K562 (cell line): ENCODE results near the gene NDUFAF8. TPM values are rescaled to one million over a fixed set of nuclear protein-coding genes. Genes with fewer than 3 reads are reported as not detected.
A peak's percentile ranks its signal among the peaks of the same experiment; 100 is the strongest.

Experiments used
- DMBX1 ChIP-seq: fragments of 250-450 bp; sonication (Bioruptor Pico); IDR thresholded peaks from 2 replicates; pipeline ENCODE4 v1.8.0; 2022; ENCODE audit warnings: inconsistent platforms, mild to moderate bottlenecking, moderate library complexity, borderline replicate concordance
- ELF2 ChIP-seq: fragments of 250-450 bp; sonication (Bioruptor Pico); IDR thresholded peaks from 2 replicates; pipeline ENCODE4 v1.5.0; 2021; ENCODE audit warnings: mild to moderate bottlenecking
- ELF4 ChIP-seq: fragments of 450-650 bp; formaldehyde crosslinking; IDR thresholded peaks from 2 replicates; pipeline ENCODE4 v1.4.0; 2022; ENCODE audit warnings: missing genetic modification characterization
- KAT8 ChIP-seq: fragments of 450-650 bp; IDR thresholded peaks from 2 replicates; pipeline ENCODE4 v1.6.1; 2016; ENCODE audit warnings: low read depth, mild to moderate bottlenecking
- KLF13 ChIP-seq: fragments of 450-650 bp; IDR thresholded peaks from 2 replicates; pipeline ENCODE4 v1.6.1; 2016; ENCODE audit warnings: missing genetic modification characterization, low read depth, mild to moderate bottlenecking, missing compliant biosample characterization, moderate library complexity, borderline replicate concordance
- STAG1 ChIP-seq: sonication (generic); formaldehyde crosslinking; IDR thresholded peaks from 2 replicates; pipeline ENCODE4 v1.5.0; 2020; ENCODE audit warnings: missing genetic modification reagents, borderline replicate concordance
- STAT5A ChIP-seq: IDR thresholded peaks from 2 replicates; pipeline ENCODE4 v1.6.1; 2012; ENCODE audit warnings: low read length, inconsistent platforms, borderline replicate concordance
- XRCC5 ChIP-seq: fragments of 200-400 bp; formaldehyde crosslinking; IDR thresholded peaks from 2 replicates; pipeline ENCODE4 v1.6.1; 2017; ENCODE audit warnings: low read depth, mild to moderate bottlenecking, low read length
- ZC3H4 ChIP-seq: sonication (generic); formaldehyde crosslinking; IDR thresholded peaks from 2 replicates; pipeline ENCODE4 v1.9.0; 2021; ENCODE audit warnings: missing genetic modification reagents, borderline replicate concordance
- ZNF140 ChIP-seq: fragments of 250-450 bp; sonication (Bioruptor Pico); IDR thresholded peaks from 2 replicates; pipeline ENCODE4 v1.8.0; 2021; ENCODE audit warnings: moderate library complexity, mild to moderate bottlenecking, inconsistent platforms
- polyA plus RNA-seq, 8 experiments: library from polyadenylated mRNA; depleted of rRNA in 4 of 8; stranded (reverse) in 5 of 8; unstranded in 3 of 8; fragments of >200 nt; fragmentation: Nextera tagmentation in 2 of 8; fragmentation: Illumina TruSeq in 1 of 8; extraction: Ambion mirVana in 2 of 8; extraction: Trizol in 1 of 8; gene quantifications; 2 replicates each; pipeline versions ENCODE4 v1.2.1 to v1.2.3, GENCODE V29; 2011 to 2014; ENCODE audit warnings: inconsistent platforms in 1 of 8, missing spikeins in 1 of 8
- total RNA-seq, 7 experiments: library from RNA; depleted of rRNA in 6 of 7; stranded (reverse); fragments of >200 nt in 6 of 7; fragmentation: Illumina TruSeq in 2 of 7; extraction: Trizol in 2 of 7; gene quantifications; 2 replicates each; pipeline versions ENCODE4 v1.2.1 to v1.2.3, GENCODE V29; 2011 to 2021; ENCODE audit warnings: low replicate concordance in 1 of 7
- TF ChIP-seq, protein P1 (sequence below): fragments of 450-650 bp; IDR thresholded peaks from 2 replicates; pipeline ENCODE4 v1.6.1; 2017; ENCODE audit warnings: antibody characterized with exemption, mild to moderate bottlenecking
- TF ChIP-seq, protein P2 (sequence below): fragments of 200-800 bp; sonication (Bioruptor generic); IDR thresholded peaks from 2 replicates; pipeline ENCODE4 v1.6.1; 2017; ENCODE audit warnings: missing genetic modification characterization, missing compliant biosample characterization
- TF ChIP-seq, protein P3 (sequence below): sonication (generic); formaldehyde crosslinking; IDR thresholded peaks from 2 replicates; pipeline ENCODE4 v1.8.0; 2022; ENCODE audit warnings: missing genetic modification reagents, mild to moderate bottlenecking, moderate library complexity, borderline replicate concordance
- TF ChIP-seq, protein P4 (sequence below): sonication (generic); formaldehyde crosslinking; IDR thresholded peaks from 2 replicates; pipeline ENCODE4 v1.4.0; 2020; ENCODE audit warnings: mild to moderate bottlenecking, missing genetic modification reagents
- TF ChIP-seq, protein P5 (sequence below): fragments of 250-450 bp; sonication (Bioruptor Pico); IDR thresholded peaks from 2 replicates; pipeline ENCODE4 v1.6.1; 2021; ENCODE audit warnings: mild to moderate bottlenecking
- TF ChIP-seq, protein P6 (sequence below): IDR thresholded peaks from 3 replicates; pipeline ENCODE4 v1.6.1; 2011; ENCODE audit warnings: borderline replicate concordance, mild to moderate bottlenecking; ENCODE audit not compliant: insufficient read length, insufficient read depth

The NDUFAF8 gene
- total and polyA plus RNA-seq, 9 of the 15 experiments (the other 6 are each of a cell fraction or from before 2014, with no cell fraction given), result 13.5 to 144 (median 90.0) TPM

DNA sequence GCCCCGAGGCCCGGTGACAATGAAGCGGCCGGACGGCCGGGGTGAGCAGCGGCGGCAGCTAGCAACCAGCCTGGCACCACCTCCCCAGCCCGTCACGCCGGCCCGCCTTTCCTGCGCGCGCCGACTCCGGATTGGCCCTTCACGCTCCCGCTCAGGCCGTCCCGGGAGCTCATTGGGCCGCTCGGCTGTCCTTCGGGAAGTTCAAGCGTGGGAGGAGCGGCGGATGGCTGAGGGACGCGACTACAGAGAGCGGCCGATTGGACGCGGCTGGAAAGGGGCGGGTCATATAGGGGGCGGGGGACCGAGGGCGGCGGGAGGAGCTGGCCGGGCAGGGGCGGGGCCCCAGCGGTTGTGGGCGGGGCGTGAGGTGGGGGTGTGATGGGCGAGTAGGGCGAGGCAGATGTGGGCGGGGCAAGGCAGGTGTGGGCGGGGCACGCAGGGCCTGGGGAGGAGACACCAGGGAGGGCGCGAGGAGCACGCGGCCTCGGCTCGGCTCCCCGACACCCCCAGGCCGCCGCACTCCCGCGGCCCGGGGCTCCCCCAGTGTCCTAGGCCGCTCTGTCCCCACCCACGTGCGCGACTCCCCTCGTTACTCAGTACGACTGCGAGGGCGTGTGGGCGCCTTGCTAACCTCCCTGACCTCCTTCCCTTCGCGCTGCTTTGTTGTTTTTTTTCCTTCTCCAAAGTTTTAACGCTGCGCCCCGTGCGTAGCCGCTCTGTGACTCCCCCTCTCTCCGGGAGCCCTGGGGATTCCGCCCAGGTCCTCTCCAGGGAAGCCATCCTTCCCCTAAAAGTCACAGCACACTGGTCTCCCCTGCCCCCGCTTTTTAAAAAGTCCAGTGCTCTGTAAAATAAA is 16.0 kb upstream of the NDUFAF8 start, which contains the start of gene CEP131 (continued):
- TF ChIP-seq, protein P1, sequence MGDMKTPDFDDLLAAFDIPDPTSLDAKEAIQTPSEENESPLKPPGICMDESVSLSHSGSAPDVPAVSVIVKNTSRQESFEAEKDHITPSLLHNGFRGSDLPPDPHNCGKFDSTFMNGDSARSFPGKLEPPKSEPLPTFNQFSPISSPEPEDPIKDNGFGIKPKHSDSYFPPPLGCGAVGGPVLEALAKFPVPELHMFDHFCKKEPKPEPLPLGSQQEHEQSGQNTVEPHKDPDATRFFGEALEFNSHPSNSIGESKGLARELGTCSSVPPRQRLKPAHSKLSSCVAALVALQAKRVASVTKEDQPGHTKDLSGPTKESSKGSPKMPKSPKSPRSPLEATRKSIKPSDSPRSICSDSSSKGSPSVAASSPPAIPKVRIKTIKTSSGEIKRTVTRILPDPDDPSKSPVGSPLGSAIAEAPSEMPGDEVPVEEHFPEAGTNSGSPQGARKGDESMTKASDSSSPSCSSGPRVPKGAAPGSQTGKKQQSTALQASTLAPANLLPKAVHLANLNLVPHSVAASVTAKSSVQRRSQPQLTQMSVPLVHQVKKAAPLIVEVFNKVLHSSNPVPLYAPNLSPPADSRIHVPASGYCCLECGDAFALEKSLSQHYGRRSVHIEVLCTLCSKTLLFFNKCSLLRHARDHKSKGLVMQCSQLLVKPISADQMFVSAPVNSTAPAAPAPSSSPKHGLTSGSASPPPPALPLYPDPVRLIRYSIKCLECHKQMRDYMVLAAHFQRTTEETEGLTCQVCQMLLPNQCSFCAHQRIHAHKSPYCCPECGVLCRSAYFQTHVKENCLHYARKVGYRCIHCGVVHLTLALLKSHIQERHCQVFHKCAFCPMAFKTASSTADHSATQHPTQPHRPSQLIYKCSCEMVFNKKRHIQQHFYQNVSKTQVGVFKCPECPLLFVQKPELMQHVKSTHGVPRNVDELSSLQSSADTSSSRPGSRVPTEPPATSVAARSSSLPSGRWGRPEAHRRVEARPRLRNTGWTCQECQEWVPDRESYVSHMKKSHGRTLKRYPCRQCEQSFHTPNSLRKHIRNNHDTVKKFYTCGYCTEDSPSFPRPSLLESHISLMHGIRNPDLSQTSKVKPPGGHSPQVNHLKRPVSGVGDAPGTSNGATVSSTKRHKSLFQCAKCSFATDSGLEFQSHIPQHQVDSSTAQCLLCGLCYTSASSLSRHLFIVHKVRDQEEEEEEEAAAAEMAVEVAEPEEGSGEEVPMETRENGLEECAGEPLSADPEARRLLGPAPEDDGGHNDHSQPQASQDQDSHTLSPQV, result peak; percentile 93
- no peak for TF ChIP-seq STAG1 (CRISPR knock-in tag)
- TF ChIP-seq, protein P2, sequence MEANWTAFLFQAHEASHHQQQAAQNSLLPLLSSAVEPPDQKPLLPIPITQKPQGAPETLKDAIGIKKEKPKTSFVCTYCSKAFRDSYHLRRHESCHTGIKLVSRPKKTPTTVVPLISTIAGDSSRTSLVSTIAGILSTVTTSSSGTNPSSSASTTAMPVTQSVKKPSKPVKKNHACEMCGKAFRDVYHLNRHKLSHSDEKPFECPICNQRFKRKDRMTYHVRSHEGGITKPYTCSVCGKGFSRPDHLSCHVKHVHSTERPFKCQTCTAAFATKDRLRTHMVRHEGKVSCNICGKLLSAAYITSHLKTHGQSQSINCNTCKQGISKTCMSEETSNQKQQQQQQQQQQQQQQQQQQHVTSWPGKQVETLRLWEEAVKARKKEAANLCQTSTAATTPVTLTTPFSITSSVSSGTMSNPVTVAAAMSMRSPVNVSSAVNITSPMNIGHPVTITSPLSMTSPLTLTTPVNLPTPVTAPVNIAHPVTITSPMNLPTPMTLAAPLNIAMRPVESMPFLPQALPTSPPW (CRISPR knock-in tag), result peak; percentile 93
- TF ChIP-seq KAT8, result no peak
- peak; percentile 75; the same call in 1 of the 2 replicates for TF ChIP-seq DMBX1 (CRISPR knock-in tag)
- TF ChIP-seq ZC3H4 (CRISPR knock-in tag), result no peak
- TF ChIP-seq STAT5A, result 0 out of 2 replicates have a peak, but pooled peaks have one; percentile 15
- TF ChIP-seq, protein P3, sequence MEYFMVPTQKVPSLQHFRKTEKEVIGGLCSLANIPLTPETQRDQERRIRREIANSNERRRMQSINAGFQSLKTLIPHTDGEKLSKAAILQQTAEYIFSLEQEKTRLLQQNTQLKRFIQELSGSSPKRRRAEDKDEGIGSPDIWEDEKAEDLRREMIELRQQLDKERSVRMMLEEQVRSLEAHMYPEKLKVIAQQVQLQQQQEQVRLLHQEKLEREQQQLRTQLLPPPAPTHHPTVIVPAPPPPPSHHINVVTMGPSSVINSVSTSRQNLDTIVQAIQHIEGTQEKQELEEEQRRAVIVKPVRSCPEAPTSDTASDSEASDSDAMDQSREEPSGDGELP (CRISPR knock-in tag), result peak; percentile 82
- no peak for TF ChIP-seq ZNF140 (CRISPR knock-in tag)
- TF ChIP-seq ELF4, result no peak
- no peak for TF ChIP-seq KLF13 (tag)
- TF ChIP-seq, protein P4, sequence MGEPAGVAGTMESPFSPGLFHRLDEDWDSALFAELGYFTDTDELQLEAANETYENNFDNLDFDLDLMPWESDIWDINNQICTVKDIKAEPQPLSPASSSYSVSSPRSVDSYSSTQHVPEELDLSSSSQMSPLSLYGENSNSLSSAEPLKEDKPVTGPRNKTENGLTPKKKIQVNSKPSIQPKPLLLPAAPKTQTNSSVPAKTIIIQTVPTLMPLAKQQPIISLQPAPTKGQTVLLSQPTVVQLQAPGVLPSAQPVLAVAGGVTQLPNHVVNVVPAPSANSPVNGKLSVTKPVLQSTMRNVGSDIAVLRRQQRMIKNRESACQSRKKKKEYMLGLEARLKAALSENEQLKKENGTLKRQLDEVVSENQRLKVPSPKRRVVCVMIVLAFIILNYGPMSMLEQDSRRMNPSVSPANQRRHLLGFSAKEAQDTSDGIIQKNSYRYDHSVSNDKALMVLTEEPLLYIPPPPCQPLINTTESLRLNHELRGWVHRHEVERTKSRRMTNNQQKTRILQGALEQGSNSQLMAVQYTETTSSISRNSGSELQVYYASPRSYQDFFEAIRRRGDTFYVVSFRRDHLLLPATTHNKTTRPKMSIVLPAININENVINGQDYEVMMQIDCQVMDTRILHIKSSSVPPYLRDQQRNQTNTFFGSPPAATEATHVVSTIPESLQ (CRISPR knock-in tag), result peak; percentile 70; the same call in 1 of the 2 replicates
- TF ChIP-seq ELF2, result no peak
- no peak for TF ChIP-seq XRCC5
- TF ChIP-seq, protein P5, sequence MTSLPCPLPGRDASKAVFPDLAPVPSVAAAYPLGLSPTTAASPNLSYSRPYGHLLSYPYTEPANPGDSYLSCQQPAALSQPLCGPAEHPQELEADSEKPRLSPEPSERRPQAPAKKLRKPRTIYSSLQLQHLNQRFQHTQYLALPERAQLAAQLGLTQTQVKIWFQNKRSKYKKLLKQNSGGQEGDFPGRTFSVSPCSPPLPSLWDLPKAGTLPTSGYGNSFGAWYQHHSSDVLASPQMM (CRISPR knock-in tag), result no peak
- TF ChIP-seq, protein P6, sequence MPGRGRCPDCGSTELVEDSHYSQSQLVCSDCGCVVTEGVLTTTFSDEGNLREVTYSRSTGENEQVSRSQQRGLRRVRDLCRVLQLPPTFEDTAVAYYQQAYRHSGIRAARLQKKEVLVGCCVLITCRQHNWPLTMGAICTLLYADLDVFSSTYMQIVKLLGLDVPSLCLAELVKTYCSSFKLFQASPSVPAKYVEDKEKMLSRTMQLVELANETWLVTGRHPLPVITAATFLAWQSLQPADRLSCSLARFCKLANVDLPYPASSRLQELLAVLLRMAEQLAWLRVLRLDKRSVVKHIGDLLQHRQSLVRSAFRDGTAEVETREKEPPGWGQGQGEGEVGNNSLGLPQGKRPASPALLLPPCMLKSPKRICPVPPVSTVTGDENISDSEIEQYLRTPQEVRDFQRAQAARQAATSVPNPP, result no peak
